CD4-positive, alpha-beta memory T cell (primary cell): ENCODE results near the gene TOLLIP. TPM values are rescaled to one million over a fixed set of nuclear protein-coding genes. Genes with fewer than 3 reads are reported as not detected.

Experiments used
- CTCF ChIA-PET: fragments of 350-600 bp; sonication (Branson Sonifier 250); formaldehyde crosslinking; loops from one replicate; lab custom pipeline; 2021; ENCODE audit warnings: inconsistent platforms; ENCODE audit not compliant: partially characterized antibody; lab: Charles Lee
- POLR2A ChIA-PET: fragments of 350-600 bp; sonication (Branson Sonifier 250); formaldehyde crosslinking; loops from one replicate; lab custom pipeline; 2021; ENCODE audit not compliant: partially characterized antibody; lab: Charles Lee
- DNase-seq, 5 donors: peaks; one replicate each; pipeline versions ENCODE4 v3.0.0 to v3.0.0-alpha.2; 2020 to 2022; ENCODE audit warnings: mixed read lengths in 1 of 5
- H3K27ac ChIP-seq: one replicate; pipeline ENCODE4 v1.7.0; 2013; ENCODE audit warnings: low read depth, low read length
- H3K27me3 ChIP-seq: 2 replicates; pipeline ENCODE4 v1.7.0; 2013; ENCODE audit warnings: mild to moderate bottlenecking, low read length, moderate library complexity; ENCODE audit not compliant: insufficient read depth
- H3K36me3 ChIP-seq: 2 replicates; pipeline ENCODE4 v1.7.0; 2013; ENCODE audit warnings: mild to moderate bottlenecking, low read length, moderate library complexity; ENCODE audit not compliant: insufficient read depth
- H3K4me1 ChIP-seq: 2 replicates; pipeline ENCODE4 v1.7.0; 2013; ENCODE audit warnings: mild to moderate bottlenecking, low read length, moderate library complexity; ENCODE audit not compliant: insufficient read depth
- H3K4me3 ChIP-seq, 2 donors: one replicate each; pipeline ENCODE4 v1.7.0; 2013; ENCODE audit warnings: low read length in 2 of 2, mild to moderate bottlenecking in 1 of 2
- H3K9me3 ChIP-seq, 2 donors: one replicate each; pipeline ENCODE4 v1.7.0; 2013; ENCODE audit warnings: low read length in 2 of 2, control low read depth in 1 of 2; ENCODE audit not compliant: control insufficient read depth in 1 of 2
- H3K27ac Mint-ChIP-seq, 7 donors: one replicate each; pipeline ENCODE4 v1.8.0; 2020 to 2021; ENCODE audit warnings: mixed read lengths in 7 of 7, mild to moderate bottlenecking in 6 of 7, inconsistent platforms in 3 of 7, moderate library complexity in 3 of 7
- H3K27me3 Mint-ChIP-seq, 2 donors: one replicate each; pipeline ENCODE4 v1.8.0; 2020 to 2021; ENCODE audit warnings: mixed read lengths in 2 of 2
- H3K36me3 Mint-ChIP-seq, 2 donors: one replicate each; pipeline ENCODE4 v1.8.0; 2020 to 2021; ENCODE audit warnings: mixed read lengths in 2 of 2, inconsistent platforms in 1 of 2, mild to moderate bottlenecking in 1 of 2
- H3K4me1 Mint-ChIP-seq, 4 donors: one replicate each; pipeline ENCODE4 v1.8.0; 2020 to 2021; ENCODE audit warnings: mixed read lengths in 4 of 4, mild to moderate bottlenecking in 1 of 4
- H3K4me3 Mint-ChIP-seq, 8 donors: one replicate each; pipeline ENCODE4 v1.8.0; 2020 to 2021; ENCODE audit warnings: mixed read lengths in 8 of 8, mild to moderate bottlenecking in 7 of 8, moderate library complexity in 6 of 8, inconsistent platforms in 3 of 8
- H3K9me3 Mint-ChIP-seq, 8 donors: one replicate each; pipeline ENCODE4 v1.8.0; 2020 to 2021; ENCODE audit warnings: mixed read lengths in 8 of 8, mild to moderate bottlenecking in 5 of 8, inconsistent platforms in 3 of 8, moderate library complexity in 1 of 8
- intact Hi-C: fragments of 100-400 bp; cut with micrococcal nuclease; formaldehyde crosslinking; loops from one replicate; pipeline ENCODE4 v1.15.1; 2023
- polyA plus RNA-seq, 2 donors: library from polyadenylated mRNA; unstranded; fragments of 300-500 nt; fragmentation: Illumina TruSeq; gene quantifications; one replicate each; pipeline ENCODE4 v1.2.3, GENCODE V29; 2021
- total RNA-seq, 2 experiments: library from RNA; stranded (reverse); gene quantifications; one replicate each; pipeline ENCODE4 v1.2.3, GENCODE V29; 2021

The TOLLIP gene
- total and polyA plus RNA-seq, 4 experiments from 2014 or later, result 29.8 to 51.4 (median 41.7) TPM

DNA sequence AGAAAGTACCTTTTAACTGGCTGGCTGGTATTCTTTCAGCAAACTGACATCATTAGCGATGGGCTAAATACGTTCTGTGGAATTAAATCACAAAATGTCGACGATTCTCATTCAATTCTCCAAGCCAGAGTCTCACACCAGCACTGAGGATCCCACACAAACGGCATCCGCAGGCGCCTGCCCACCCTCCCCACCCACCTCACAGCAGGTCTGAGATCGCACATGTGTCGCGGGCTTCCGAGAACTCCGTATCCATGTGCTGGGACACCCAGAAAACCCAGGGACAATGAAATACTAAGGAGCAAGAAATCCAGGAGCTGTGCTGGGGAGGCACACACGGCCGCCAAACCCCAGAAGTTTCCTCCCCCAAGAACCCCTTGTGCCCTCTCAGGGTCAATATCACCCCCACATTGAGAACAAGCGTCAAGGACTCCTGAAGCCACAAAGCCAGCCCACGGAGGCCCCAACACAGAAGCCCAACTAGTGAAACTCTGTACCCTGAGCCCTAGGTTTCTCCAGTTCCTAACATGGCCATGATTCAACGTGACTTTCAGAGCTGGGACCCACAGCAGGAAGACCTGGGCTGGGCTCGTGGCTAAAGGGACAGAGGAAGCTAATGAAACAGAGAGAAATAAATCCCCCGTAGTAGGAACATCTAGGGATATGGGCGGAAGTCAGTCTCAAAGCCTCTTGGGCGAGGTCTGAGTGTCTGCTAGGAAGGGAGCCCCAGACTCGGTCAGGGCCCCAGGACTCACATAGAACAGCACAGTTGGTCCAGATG lies 8.0 kb downstream of the TOLLIP start:
- Histone ChIP-seq H3K4me1 (peaks cover 1% of the 10 kb centered on the region), H3K27ac (no peak overlapping the region), H3K9me3 (no peaks in the 10 kb centered on the region), H3K27me3 (no peaks in the 10 kb centered on the region), H3K36me3 (peaks cover 7% of the 10 kb centered on the region), H3K4me3 (no peak overlapping the region)
- Mint-ChIP-seq H3K4me1 (peaks cover 9 to 67% (median 16%) of the 10 kb centered on the region in 4 donors), H3K9me3 (no peaks in the 10 kb centered on the region), H3K27ac (peak overlapping the region in 1 of 7 donors; percentile 37), H3K4me3 (no peak overlapping the region), H3K27me3 (no peaks in the 10 kb centered on the region), H3K36me3 (peaks cover 0 to 19% of the 10 kb centered on the region in 2 donors)
- no peak for DNase-seq
- intact Hi-C loops, result no loop called here
- ChIA-PET CTCF (interaction anchor here (1.4 kb wide), 1 partner anchor 10 kb away, joined by 3 read pairs; no protein-coding TSS in a partner anchor), POLR2A (no interaction called here)

DNA sequence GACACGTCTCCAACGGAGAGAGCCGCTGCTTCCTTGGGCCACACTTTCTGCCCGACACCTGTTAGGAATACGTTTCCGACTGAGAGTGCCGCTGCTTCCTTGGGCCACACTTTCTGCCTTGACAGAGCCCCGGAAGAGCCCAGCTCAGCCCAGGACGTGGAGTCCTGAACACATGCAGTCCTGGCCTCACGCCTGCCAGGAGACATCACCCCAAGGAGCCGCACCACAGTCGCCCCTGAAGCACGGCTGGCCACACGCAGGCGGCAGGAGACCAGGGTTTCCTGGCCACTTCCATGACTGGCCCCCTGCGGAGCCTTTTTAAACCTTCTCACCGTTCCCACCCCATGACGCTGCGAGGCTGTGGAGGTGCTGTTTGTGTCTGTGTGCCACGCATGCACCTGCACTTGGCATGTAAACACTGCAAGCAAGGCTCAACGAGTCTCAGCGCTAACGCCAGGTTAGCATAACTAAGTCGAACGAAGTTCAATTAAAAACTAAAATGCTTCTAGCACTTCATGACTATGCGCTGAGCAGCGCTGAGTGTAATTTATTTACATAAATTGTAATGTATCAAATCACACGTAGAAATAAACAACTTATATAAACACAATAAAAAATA lies 8.8 kb downstream of the TOLLIP start:
- no peak for DNase-seq
- ChIA-PET POLR2A (interaction anchor here (0.8 kb wide), 1 partner anchor 9 kb away, joined by 5 read pairs; the partner anchor contains the start of gene TOLLIP), CTCF (no interaction called here)
- peaks cover 0 to 21% of the 10 kb centered on the region in 2 donors for H3K36me3 Mint-ChIP-seq
- peak overlapping the region in 1 of 7 donors; percentile 29 for H3K27ac Mint-ChIP-seq
- peaks cover 9 to 60% (median 15%) of the 10 kb centered on the region in 4 donors for H3K4me1 Mint-ChIP-seq
- no peak overlapping the region for H3K4me3 ChIP-seq
- no peaks in the 10 kb centered on the region for H3K27me3 Mint-ChIP-seq
- no peaks in the 10 kb centered on the region for H3K9me3 Mint-ChIP-seq
- H3K27me3 ChIP-seq, result no peaks in the 10 kb centered on the region
- H3K4me3 Mint-ChIP-seq, result no peak overlapping the region
- intact Hi-C loops, result no loop called here
- H3K27ac ChIP-seq, result no peak overlapping the region
- peaks cover 7% of the 10 kb centered on the region for H3K36me3 ChIP-seq
- no peaks in the 10 kb centered on the region for H3K4me1 ChIP-seq
- H3K9me3 ChIP-seq, result no peaks in the 10 kb centered on the region

DNA sequence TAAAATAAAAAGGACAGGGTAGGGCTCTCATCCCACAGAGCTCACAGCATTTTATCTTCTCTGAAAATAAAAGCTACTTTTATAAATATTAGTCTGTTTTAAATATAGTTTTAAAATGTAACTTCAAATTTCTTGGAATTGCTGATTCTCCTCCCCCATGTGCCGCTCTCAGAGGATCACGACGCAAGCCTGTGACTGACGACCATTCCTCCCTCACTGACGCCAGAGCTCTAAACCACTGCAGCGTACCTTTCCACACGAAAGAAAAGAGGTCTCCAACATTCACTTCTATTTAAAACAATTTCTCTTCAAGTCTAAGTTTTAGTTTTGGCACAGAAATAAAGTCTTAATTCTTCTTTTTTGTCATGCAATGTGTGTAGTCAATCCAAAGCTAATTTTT lies 9.3 kb downstream of the TOLLIP start:
- Mint-ChIP-seq H3K27ac (peak overlapping the region in 1 of 7 donors; percentile 29), H3K4me3 (no peak overlapping the region), H3K9me3 (no peaks in the 10 kb centered on the region), H3K36me3 (peaks cover 0 to 21% of the 10 kb centered on the region in 2 donors), H3K4me1 (peaks cover 9 to 54% (median 15%) of the 10 kb centered on the region in 4 donors), H3K27me3 (no peaks in the 10 kb centered on the region)
- H3K27me3 ChIP-seq, result no peaks in the 10 kb centered on the region
- H3K9me3 ChIP-seq, result no peaks in the 10 kb centered on the region
- no peak for DNase-seq
- no peak overlapping the region for H3K27ac ChIP-seq
- no peaks in the 10 kb centered on the region for H3K4me1 ChIP-seq
- CTCF ChIA-PET, result no interaction called here
- peaks cover 7% of the 10 kb centered on the region for H3K36me3 ChIP-seq
- intact Hi-C loops, result no loop called here
- no peak overlapping the region for H3K4me3 ChIP-seq
- POLR2A ChIA-PET, result interaction anchor here (0.8 kb wide), 1 partner anchor 9 kb away, joined by 5 read pairs; the partner anchor contains the start of gene TOLLIP

DNA sequence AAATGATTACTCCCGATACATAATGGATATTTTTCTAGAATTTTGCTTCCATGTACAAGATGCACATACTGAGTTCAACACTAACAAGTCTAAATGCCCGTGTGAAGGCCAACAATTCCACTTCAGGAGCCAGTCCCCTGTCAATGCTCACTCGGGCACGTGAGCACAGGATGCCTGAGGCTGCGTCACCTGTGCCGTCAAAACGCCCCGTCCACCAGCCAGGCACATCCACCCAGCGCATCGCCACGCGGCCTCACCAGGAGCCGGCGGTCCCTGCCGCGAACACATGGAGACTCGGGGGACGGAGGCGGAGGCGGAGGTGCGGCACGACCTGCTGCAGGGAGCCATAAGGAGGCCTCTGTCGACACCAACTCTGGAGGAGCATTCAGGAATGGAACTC lies 9.8 kb downstream of the TOLLIP start:
- Histone ChIP-seq H3K27me3 (no peaks in the 10 kb centered on the region), H3K4me3 (no peak overlapping the region), H3K9me3 (no peaks in the 10 kb centered on the region), H3K36me3 (peaks cover 7% of the 10 kb centered on the region), H3K4me1 (no peaks in the 10 kb centered on the region), H3K27ac (no peak overlapping the region)
- no peaks in the 10 kb centered on the region for H3K27me3 Mint-ChIP-seq
- ChIA-PET POLR2A (interaction anchor here (0.8 kb wide), 1 partner anchor 10 kb away, joined by 5 read pairs; the partner anchor contains the start of gene TOLLIP), CTCF (no interaction called here)
- peaks cover 8 to 49% (median 14%) of the 10 kb centered on the region in 4 donors for H3K4me1 Mint-ChIP-seq
- no peak for DNase-seq
- no peak overlapping the region for H3K4me3 Mint-ChIP-seq
- intact Hi-C loops, result no loop called here
- no peaks in the 10 kb centered on the region for H3K9me3 Mint-ChIP-seq
- peaks cover 0 to 21% of the 10 kb centered on the region in 2 donors for H3K36me3 Mint-ChIP-seq
- no peak overlapping the region for H3K27ac Mint-ChIP-seq

DNA sequence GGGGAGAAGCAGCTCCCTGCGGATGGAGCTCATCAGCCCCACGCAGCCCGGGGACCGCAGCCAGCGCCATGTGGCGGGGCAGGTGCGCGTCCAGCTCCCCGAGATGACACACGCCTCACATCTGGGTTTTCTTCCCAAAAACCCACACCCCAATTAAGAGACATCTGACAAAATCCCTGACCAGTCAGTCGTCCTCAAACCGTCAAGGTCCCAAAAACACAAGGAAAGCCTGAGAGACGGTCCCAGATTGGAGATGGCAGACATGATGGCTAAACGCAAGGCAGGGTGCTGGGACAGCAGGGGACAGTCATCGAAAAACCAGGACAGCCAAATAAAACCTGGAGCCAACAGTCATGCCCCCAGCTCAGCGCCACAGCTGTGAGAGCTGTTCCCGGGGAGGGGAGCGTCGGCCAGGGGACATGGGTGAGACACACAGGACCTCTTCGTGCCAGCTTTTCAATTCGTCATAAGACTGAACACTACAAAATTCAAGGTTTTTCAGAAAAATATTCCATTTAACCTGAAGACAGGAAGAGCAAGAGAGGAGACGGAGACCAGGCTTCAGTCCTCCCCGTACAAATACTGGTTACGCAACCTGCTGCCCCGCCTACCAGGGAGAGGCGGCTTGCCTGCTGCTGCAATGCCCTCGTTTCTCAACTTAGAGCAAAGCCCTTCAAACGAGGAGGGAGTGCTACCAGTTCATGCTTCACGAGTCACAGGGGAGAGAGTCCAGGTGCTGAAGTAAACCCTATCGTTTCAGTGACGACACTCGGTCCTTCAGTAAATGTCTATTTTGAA lies 10.5 kb downstream of the TOLLIP start:
- no peak for DNase-seq
- H3K4me3 Mint-ChIP-seq, result peak overlapping the region in 1 of 8 donors; percentile 42
- no peaks in the 10 kb centered on the region for H3K27me3 Mint-ChIP-seq
- intact Hi-C loops, result no loop called here
- ChIA-PET POLR2A (interaction anchor here (2.2 kb wide), 1 partner anchor 10 kb away, joined by 5 read pairs; the partner anchor contains the start of gene TOLLIP), CTCF (no interaction called here)
- no peaks in the 10 kb centered on the region for H3K9me3 Mint-ChIP-seq
- Histone ChIP-seq H3K36me3 (peaks cover 8% of the 10 kb centered on the region), H3K9me3 (no peaks in the 10 kb centered on the region), H3K4me3 (no peak overlapping the region), H3K27ac (no peak overlapping the region), H3K4me1 (no peaks in the 10 kb centered on the region), H3K27me3 (no peaks in the 10 kb centered on the region)
- peak overlapping the region in 1 of 7 donors; percentile 17 for H3K27ac Mint-ChIP-seq
- H3K4me1 Mint-ChIP-seq, result peaks cover 6 to 42% (median 10%) of the 10 kb centered on the region in 4 donors
- H3K36me3 Mint-ChIP-seq, result peaks cover 0 to 16% of the 10 kb centered on the region in 2 donors

DNA sequence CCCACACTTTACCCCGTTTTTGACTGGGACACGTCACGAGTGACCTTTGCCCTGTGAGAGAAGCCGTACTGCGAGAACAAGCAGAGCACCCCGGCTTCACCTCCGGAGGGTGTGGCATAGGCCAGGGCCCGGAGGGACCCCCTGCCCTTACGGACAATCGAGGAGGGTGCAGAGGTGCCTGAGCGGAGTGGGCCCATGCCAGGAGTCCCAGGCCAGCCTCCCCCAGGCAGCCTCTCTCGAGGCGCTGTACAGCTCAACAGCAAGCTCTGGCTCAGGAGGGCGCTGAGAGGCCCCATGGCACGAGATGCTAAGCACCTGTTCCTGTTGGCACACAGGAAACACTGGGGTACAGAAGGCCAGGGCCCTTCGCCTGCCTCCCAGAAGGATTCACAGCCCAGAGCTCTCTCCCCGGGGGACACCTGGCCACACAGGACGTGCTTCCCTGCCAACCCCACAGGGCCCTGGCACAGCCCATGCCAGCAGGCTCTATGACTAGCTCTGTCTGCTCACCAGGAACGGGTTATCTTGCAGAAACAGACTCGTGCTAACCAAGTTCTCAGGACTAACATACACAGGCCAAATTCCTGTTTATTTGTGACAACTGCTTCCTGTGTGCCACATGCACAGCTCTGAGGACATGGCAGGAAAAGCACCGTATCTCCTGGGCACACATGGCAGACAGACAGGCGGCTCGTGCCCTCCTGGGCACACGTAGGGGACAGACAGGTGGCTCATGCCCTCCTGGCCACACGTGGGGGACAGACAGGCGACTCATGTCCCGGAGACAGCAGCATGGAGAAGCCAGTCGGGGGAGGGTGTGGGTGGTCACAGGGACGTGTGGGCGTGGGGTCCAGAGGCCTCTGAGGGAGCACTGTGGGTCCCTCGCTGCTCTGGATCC lies 11.6 kb downstream of the TOLLIP start:
- Histone ChIP-seq H3K27me3 (no peaks in the 10 kb centered on the region), H3K36me3 (peaks cover 17% of the 10 kb centered on the region), H3K27ac (no peak overlapping the region), H3K4me1 (no peaks in the 10 kb centered on the region), H3K9me3 (no peaks in the 10 kb centered on the region), H3K4me3 (no peak overlapping the region)
- ChIA-PET CTCF (no interaction called here), POLR2A (interaction anchor here (2.2 kb wide), 1 partner anchor 11 kb away, joined by 5 read pairs; the partner anchor contains the start of gene TOLLIP)
- Mint-ChIP-seq H3K27me3 (no peaks in the 10 kb centered on the region), H3K4me1 (peaks cover 5 to 35% (median 7%) of the 10 kb centered on the region in 4 donors), H3K27ac (no peak overlapping the region), H3K9me3 (no peaks in the 10 kb centered on the region), H3K4me3 (no peak overlapping the region), H3K36me3 (peaks cover 0 to 18% of the 10 kb centered on the region in 2 donors)
- intact Hi-C loops, result no loop called here
- no peak for DNase-seq
